ENCODE measurements around the gene DYNC2LI1. TPM values are rescaled to one million over a fixed set of nuclear protein-coding genes. Genes with fewer than 3 reads are reported as not detected.

Gene DYNC2LI1
- total RNA-seq: 11.1 and 14.9 TPM in 2 replicates

DNA sequence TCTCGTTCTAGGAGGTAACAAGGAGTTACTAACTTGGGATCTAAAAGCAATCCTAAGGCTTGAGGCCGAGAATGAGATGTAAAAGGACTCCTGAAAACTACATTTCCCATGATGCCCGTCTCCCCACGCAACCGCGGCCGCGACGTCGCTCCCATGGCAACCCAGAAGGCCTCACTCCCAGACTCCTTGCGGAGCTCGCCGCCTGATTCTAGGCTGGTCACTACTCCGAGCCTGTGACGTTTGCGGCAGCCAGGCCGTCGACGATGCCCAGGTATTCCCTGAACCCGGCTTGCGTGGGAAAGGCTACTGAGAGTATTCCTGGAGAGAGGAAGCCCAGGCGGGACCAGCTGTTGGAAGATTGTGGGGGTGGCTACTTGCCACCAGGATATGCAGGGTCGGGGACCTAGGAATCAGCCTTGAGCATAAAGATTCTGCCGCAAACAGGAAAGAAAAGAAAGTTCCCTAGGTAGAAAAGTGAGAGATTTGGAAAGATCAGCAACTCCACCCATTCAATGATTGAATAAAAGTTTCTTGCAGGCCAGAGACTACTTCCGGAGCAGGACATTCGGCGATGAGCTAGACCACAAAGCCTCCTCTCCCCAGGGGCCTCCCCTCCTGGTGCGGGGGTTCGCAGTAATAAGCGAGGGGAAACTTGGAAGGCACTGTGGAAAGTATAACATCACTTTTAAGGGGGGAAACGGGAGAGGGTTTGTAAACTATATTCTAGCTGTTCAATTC, at the start of gene DYNC2LI1:
TSS of gene DYNC2LI1 (plus strand) at position 164 of the 738 bp plus-strand sequence. CDS start at position 264, 100 bp downstream.

GRCh38 chr2:43838560-43839267, 64.9 kb downstream of the DYNC2LI1 start, which contains the start of the genes ABCG5 and ABCG8:
TSS of gene ABCG5 (minus strand) at chr2:43838839. CDS start at chr2:43838679, 160 bp downstream.
TSS of gene ABCG8 (plus strand) at chr2:43838971. CDS start at chr2:43839054, 83 bp downstream.

Other genes with a start within 250 kb of the DYNC2LI1 start
- gene THADA, start 178.0 kb upstream of the DYNC2LI1 start, total RNA-seq: 22.6 and 28.7 TPM in 2 replicates
- 1.7 and 1.9 TPM in 2 replicates for gene PLEKHH2, start 136.8 kb upstream of the DYNC2LI1 start, total RNA-seq
- gene C1GALT1C1L, start 97.6 kb upstream of the DYNC2LI1 start, total RNA-seq: not detected in 2 replicates
- gene ABCG5, start 64.8 kb downstream of the DYNC2LI1 start, total RNA-seq: not detected in 2 replicates
- gene ABCG8, start 64.9 kb downstream of the DYNC2LI1 start, total RNA-seq: under 0.01 TPM in 1 of 2 replicates, not detected in the other
- 68.0 and 89.5 TPM in 2 replicates for gene LRPPRC, start 221.9 kb downstream of the DYNC2LI1 start, total RNA-seq

Measured in tracheal epithelial cell (primary cell).